ENCODE measurements around the gene OR14J1.
"Not testable (repeated sequence)": the region's sequence is repeated elsewhere in the genome, so short reads cannot be mapped to it uniquely, and the experiment has no call there.

The OR14J1 gene

GRCh38 chr6:29301316-29301715 lies at the start of gene OR14J1:
TSS of gene OR14J1 (plus strand) at chr6:29301701. CDS start at chr6:29306690, 4,989 bp downstream.
- DNase-seq (ENCODE audit: low spot score) = no peak

GRCh38 chr6:29251736-29252135 lies 49.8 kb upstream of the OR14J1 start:
- DNase-seq (ENCODE audit: low spot score) = no peak

- no peak for DNase-seq (ENCODE audit: low spot score)
These were observed 46.0 kb upstream of the OR14J1 start for GRCh38 chr6:29255530-29255929.

- no peak for DNase-seq (ENCODE audit: low spot score)
These were observed 41.8 kb upstream of the OR14J1 start for GRCh38 chr6:29259721-29260120.

GRCh38 chr6:29263001-29263400 lies 38.5 kb upstream of the OR14J1 start:
- DNase-seq (ENCODE audit: low spot score) = no peak

- DNase-seq (ENCODE audit: low spot score) = no peak
These were observed 7.0 kb upstream of the OR14J1 start for GRCh38 chr6:29294499-29294914.

- DNase-seq (ENCODE audit: low spot score) = no peak
These were observed 6.3 kb upstream of the OR14J1 start for GRCh38 chr6:29295181-29295585.

- DNase-seq (ENCODE audit: low spot score) = no peak
These were observed 5.9 kb upstream of the OR14J1 start for GRCh38 chr6:29295623-29296022.

GRCh38 chr6:29319931-29320330 lies 18.4 kb downstream of the OR14J1 start:
- no peak for DNase-seq (ENCODE audit: low spot score)

GRCh38 chr6:29323332-29323731 lies 21.8 kb downstream of the OR14J1 start:
- DNase-seq (ENCODE audit: low spot score) = not testable (repeated sequence)

- no peak for DNase-seq (ENCODE audit: low spot score)
These were observed 24.3 kb downstream of the OR14J1 start for GRCh38 chr6:29325777-29326176.

- no peak for DNase-seq (ENCODE audit: low spot score)
These were observed 31.2 kb downstream of the OR14J1 start for GRCh38 chr6:29332676-29333075.

GRCh38 chr6:29336269-29336668 lies 34.8 kb downstream of the OR14J1 start:
- DNase-seq (ENCODE audit: low spot score) = no peak

GRCh38 chr6:29345380-29345779 lies 43.9 kb downstream of the OR14J1 start:
- no peak for DNase-seq (ENCODE audit: low spot score)

- DNase-seq (ENCODE audit: low spot score) = not testable (repeated sequence)
These were observed 47.8 kb downstream of the OR14J1 start for GRCh38 chr6:29349348-29349747.

GRCh38 chr6:29354980-29355379 lies 53.5 kb downstream of the OR14J1 start:
- DNase-seq (ENCODE audit: low spot score) = no peak

GRCh38 chr6:29355603-29356002 lies 54.1 kb downstream of the OR14J1 start:
- DNase-seq (ENCODE audit: low spot score) = no peak
